Measurements from ENCODE around the gene HMGN4. TPM values are rescaled to one million over a fixed set of nuclear protein-coding genes. Genes with fewer than 3 reads are reported as not detected.
A peak's percentile ranks its signal among the peaks of the same experiment; 100 is the strongest.

Gene HMGN4
- 110 TPM for total RNA-seq
- polyA plus RNA-seq, result 62.1 TPM
- long read RNA-seq, donor 1, transcript HMGN4-201 (2 exons, 1,225 nt), result major isoform, 6 of 6 reads
- long read RNA-seq, donor 1, partial matches to known transcripts, result 0 of 6 reads
- long read RNA-seq, donor 1, other reads (novel, unspliced or antisense), result 0 of 6 reads
- long read RNA-seq, donor 2, result 0 reads
- long read RNA-seq, donor 3, transcript HMGN4-201 (2 exons, 1,225 nt), result major isoform, 50 of 79 reads
- long read RNA-seq, donor 3, partial matches to known transcripts, result 29 of 79 reads
- long read RNA-seq, donor 3, other reads (novel, unspliced or antisense), result 0 of 79 reads
- long read RNA-seq, donor 4, transcript HMGN4-201 (2 exons, 1,225 nt), result major isoform, 15 of 15 reads
- long read RNA-seq, donor 4, partial matches to known transcripts, result 0 of 15 reads
- long read RNA-seq, donor 4, other reads (novel, unspliced or antisense), result 0 of 15 reads
- long read RNA-seq, donor 5, transcript HMGN4-201 (2 exons, 1,225 nt), result major isoform, 65 of 65 reads
- long read RNA-seq, donor 5, partial matches to known transcripts, result 0 of 65 reads
- long read RNA-seq, donor 5, other reads (novel, unspliced or antisense), result 0 of 65 reads
- long read RNA-seq, donor 6, transcript HMGN4-201 (2 exons, 1,225 nt), result major isoform, 15 of 15 reads
- long read RNA-seq, donor 6, partial matches to known transcripts, result 0 of 15 reads
- long read RNA-seq, donor 6, other reads (novel, unspliced or antisense), result 0 of 15 reads
- long read RNA-seq, donor 7, transcript HMGN4-201 (2 exons, 1,225 nt), result major isoform, 50 of 65 reads
- long read RNA-seq, donor 7, partial matches to known transcripts, result 15 of 65 reads
- long read RNA-seq, donor 7, other reads (novel, unspliced or antisense), result 0 of 65 reads
- long read RNA-seq, donor 8, transcript HMGN4-201 (2 exons, 1,225 nt), result major isoform, 20 of 20 reads
- long read RNA-seq, donor 8, partial matches to known transcripts, result 0 of 20 reads
- long read RNA-seq, donor 8, other reads (novel, unspliced or antisense), result 0 of 20 reads
- long read RNA-seq, donor 9, transcript HMGN4-201 (2 exons, 1,225 nt), result major isoform, 14 of 24 reads
- long read RNA-seq, donor 9, partial matches to known transcripts, result 10 of 24 reads
- long read RNA-seq, donor 9, other reads (novel, unspliced or antisense), result 0 of 24 reads
- long read RNA-seq, donor 10, transcript HMGN4-201 (2 exons, 1,225 nt), result major isoform, 26 of 35 reads
- long read RNA-seq, donor 10, partial matches to known transcripts, result 9 of 35 reads
- long read RNA-seq, donor 10, other reads (novel, unspliced or antisense), result 0 of 35 reads

GRCh38 chr6:26537846-26538571 lies at the start of gene HMGN4:
Gene HMGN4 (plus strand): TSS chr6:26538366. CDS start chr6:26545207, 6,841 bp downstream.
- WGBS, result under 1% methylated on average over 49 of the region's 49 CpGs
- DNase-seq (ENCODE audit: low read depth in 6 of 9, low spot score in 9 of 9), result peak; percentile 85 to 99 (median 96)
- Histone ChIP-seq H3K4me3 (ENCODE audit: low read length in 2 of 2) (peak within 1 kb of the TSS; percentile 97 to 98), H3K36me3 (ENCODE audit: control insufficient read depth in 2 of 2, insufficient read depth in 2 of 2, low read length in 1 of 2) (peaks cover 4 to 11% of the 10 kb centered on the region in 2 donors), H3K4me1 (ENCODE audit: control insufficient read depth in 2 of 2, insufficient read depth in 2 of 2, low read length in 2 of 2) (peaks cover 16 to 29% of the 10 kb centered on the region in 2 donors), H3K9me3 (ENCODE audit: control insufficient read depth in 2 of 2, insufficient read depth in 1 of 2, low read length in 1 of 2) (no peaks in the 10 kb centered on the region), H3K27me3 (ENCODE audit: control insufficient read depth in 2 of 2, insufficient read depth in 1 of 2, low read length in 1 of 2) (no peaks in the 10 kb centered on the region), H3K27ac (ENCODE audit: low read depth in 1 of 2, low read length in 1 of 2) (peak within 1 kb of the TSS; percentile 94 to 97)

- Histone ChIP-seq H3K27ac (ENCODE audit: low read depth in 1 of 2, low read length in 1 of 2) (no peak overlapping the region), H3K9me3 (ENCODE audit: control insufficient read depth in 2 of 2, insufficient read depth in 1 of 2, low read length in 1 of 2) (no peaks in the 10 kb centered on the region), H3K27me3 (ENCODE audit: control insufficient read depth in 2 of 2, insufficient read depth in 1 of 2, low read length in 1 of 2) (no peaks in the 10 kb centered on the region), H3K4me3 (ENCODE audit: low read length in 2 of 2) (no peak overlapping the region), H3K4me1 (ENCODE audit: control insufficient read depth in 2 of 2, insufficient read depth in 2 of 2, low read length in 2 of 2) (no peaks in the 10 kb centered on the region), H3K36me3 (ENCODE audit: control insufficient read depth in 2 of 2, insufficient read depth in 2 of 2, low read length in 1 of 2) (no peaks in the 10 kb centered on the region)
- 97% methylated on average over 8 of the region's 8 CpGs for WGBS
- DNase-seq (ENCODE audit: low read depth in 6 of 9, low spot score in 9 of 9), result no peak
Observed at GRCh38 chr6:26489996-26490964, 47.9 kb upstream of the HMGN4 start.

GRCh38 chr6:26491604-26492003 lies 46.6 kb upstream of the HMGN4 start:
- no peak overlapping the region for H3K27ac ChIP-seq (ENCODE audit: low read depth in 1 of 2, low read length in 1 of 2)
- 97% methylated on average over 5 of the region's 5 CpGs for WGBS
- no peaks in the 10 kb centered on the region for H3K4me1 ChIP-seq (ENCODE audit: control insufficient read depth in 2 of 2, insufficient read depth in 2 of 2, low read length in 2 of 2)
- H3K4me3 ChIP-seq (ENCODE audit: low read length in 2 of 2), result no peak overlapping the region
- no peaks in the 10 kb centered on the region for H3K36me3 ChIP-seq (ENCODE audit: control insufficient read depth in 2 of 2, insufficient read depth in 2 of 2, low read length in 1 of 2)
- H3K9me3 ChIP-seq (ENCODE audit: control insufficient read depth in 2 of 2, insufficient read depth in 1 of 2, low read length in 1 of 2), result no peaks in the 10 kb centered on the region
- no peaks in the 10 kb centered on the region for H3K27me3 ChIP-seq (ENCODE audit: control insufficient read depth in 2 of 2, insufficient read depth in 1 of 2, low read length in 1 of 2)
- no peak for DNase-seq (ENCODE audit: low read depth in 6 of 9, low spot score in 9 of 9)

GRCh38 chr6:26493258-26493657 lies 44.9 kb upstream of the HMGN4 start:
- no peak for DNase-seq (ENCODE audit: low read depth in 6 of 9, low spot score in 9 of 9)
- WGBS, result 96% methylated on average over 2 of the region's 2 CpGs
- Histone ChIP-seq H3K4me1 (ENCODE audit: control insufficient read depth in 2 of 2, insufficient read depth in 2 of 2, low read length in 2 of 2) (peaks cover 0 to 2% of the 10 kb centered on the region in 2 donors), H3K4me3 (ENCODE audit: low read length in 2 of 2) (no peak overlapping the region), H3K27me3 (ENCODE audit: control insufficient read depth in 2 of 2, insufficient read depth in 1 of 2, low read length in 1 of 2) (no peaks in the 10 kb centered on the region), H3K27ac (ENCODE audit: low read depth in 1 of 2, low read length in 1 of 2) (no peak overlapping the region), H3K36me3 (ENCODE audit: control insufficient read depth in 2 of 2, insufficient read depth in 2 of 2, low read length in 1 of 2) (no peaks in the 10 kb centered on the region), H3K9me3 (ENCODE audit: control insufficient read depth in 2 of 2, insufficient read depth in 1 of 2, low read length in 1 of 2) (no peaks in the 10 kb centered on the region)

- H3K9me3 ChIP-seq (ENCODE audit: control insufficient read depth in 2 of 2, insufficient read depth in 1 of 2, low read length in 1 of 2), result no peaks in the 10 kb centered on the region
- peaks cover 0 to 2% of the 10 kb centered on the region in 2 donors for H3K4me1 ChIP-seq (ENCODE audit: control insufficient read depth in 2 of 2, insufficient read depth in 2 of 2, low read length in 2 of 2)
- DNase-seq (ENCODE audit: low read depth in 6 of 9, low spot score in 9 of 9), result no peak
- no peak overlapping the region for H3K4me3 ChIP-seq (ENCODE audit: low read length in 2 of 2)
- H3K27me3 ChIP-seq (ENCODE audit: control insufficient read depth in 2 of 2, insufficient read depth in 1 of 2, low read length in 1 of 2), result no peaks in the 10 kb centered on the region
- WGBS, result 96% methylated on average over 3 of the region's 3 CpGs
- no peak overlapping the region for H3K27ac ChIP-seq (ENCODE audit: low read depth in 1 of 2, low read length in 1 of 2)
- H3K36me3 ChIP-seq (ENCODE audit: control insufficient read depth in 2 of 2, insufficient read depth in 2 of 2, low read length in 1 of 2), result no peaks in the 10 kb centered on the region
Observed at GRCh38 chr6:26494117-26494516, 44.0 kb upstream of the HMGN4 start.

- H3K27me3 ChIP-seq (ENCODE audit: control insufficient read depth in 2 of 2, insufficient read depth in 1 of 2, low read length in 1 of 2), result peaks cover 0 to 3% of the 10 kb centered on the region in 2 donors
- WGBS, result 98% methylated on average over 1 of the region's 1 CpG
- H3K4me3 ChIP-seq (ENCODE audit: low read length in 2 of 2), result no peak overlapping the region
- H3K36me3 ChIP-seq (ENCODE audit: control insufficient read depth in 2 of 2, insufficient read depth in 2 of 2, low read length in 1 of 2), result no peaks in the 10 kb centered on the region
- no peaks in the 10 kb centered on the region for H3K9me3 ChIP-seq (ENCODE audit: control insufficient read depth in 2 of 2, insufficient read depth in 1 of 2, low read length in 1 of 2)
- peaks cover 2% of the 10 kb centered on the region in 2 donors for H3K4me1 ChIP-seq (ENCODE audit: control insufficient read depth in 2 of 2, insufficient read depth in 2 of 2, low read length in 2 of 2)
- no peak overlapping the region for H3K27ac ChIP-seq (ENCODE audit: low read depth in 1 of 2, low read length in 1 of 2)
- DNase-seq (ENCODE audit: low read depth in 6 of 9, low spot score in 9 of 9), result no peak
Observed at GRCh38 chr6:26495281-26495680, 42.9 kb upstream of the HMGN4 start.

- Histone ChIP-seq H3K9me3 (ENCODE audit: control insufficient read depth in 2 of 2, insufficient read depth in 1 of 2, low read length in 1 of 2) (no peaks in the 10 kb centered on the region), H3K36me3 (ENCODE audit: control insufficient read depth in 2 of 2, insufficient read depth in 2 of 2, low read length in 1 of 2) (no peaks in the 10 kb centered on the region), H3K27ac (ENCODE audit: low read depth in 1 of 2, low read length in 1 of 2) (no peak overlapping the region), H3K4me1 (ENCODE audit: control insufficient read depth in 2 of 2, insufficient read depth in 2 of 2, low read length in 2 of 2) (peaks cover 5 to 13% of the 10 kb centered on the region in 2 donors), H3K4me3 (ENCODE audit: low read length in 2 of 2) (no peak overlapping the region), H3K27me3 (ENCODE audit: control insufficient read depth in 2 of 2, insufficient read depth in 1 of 2, low read length in 1 of 2) (peaks cover 10 to 25% of the 10 kb centered on the region in 2 donors)
- no peak for DNase-seq (ENCODE audit: low read depth in 6 of 9, low spot score in 9 of 9)
- 82% methylated on average over 4 of the region's 4 CpGs for WGBS
Observed at GRCh38 chr6:26497610-26498009, 40.6 kb upstream of the HMGN4 start.

All from thymus (tissue), 14 donors.